GM18499 (cell line): ENCODE data around the gene RAD51C.
A peak's percentile ranks its signal among the peaks of the same experiment; 100 is the strongest.
"Not testable (repeated sequence)": the region's sequence is repeated elsewhere in the genome, so short reads cannot be mapped to it uniquely, and the experiment has no call there.

Experiments used
- ATAC-seq: cut with Tn5 transposase; IDR thresholded peaks from one replicate; pipeline ENCODE4 v1.9.1; 2021; ENCODE audit warnings: moderate number of reproducible peaks; ENCODE audit not compliant: insufficient read depth, unreplicated experiment

RAD51C gene

GRCh38 chr17:58692239-58693055, at the start of gene RAD51C:
RAD51C (plus strand) TSS chr17:58692602; CDS start chr17:58692644, 42 bp downstream.
- no peak for ATAC-seq

GRCh38 chr17:58643147-58643546, 49.3 kb upstream of the RAD51C start:
- no peak for ATAC-seq

GRCh38 chr17:58648236-58648635, 44.2 kb upstream of the RAD51C start:
- no peak for ATAC-seq

GRCh38 chr17:58657962-58658803, 34.2 kb upstream of the RAD51C start:
- not testable (repeated sequence) for ATAC-seq

GRCh38 chr17:58658804-58659713, 33.3 kb upstream of the RAD51C start:
- ATAC-seq, result peak; percentile 65

- not testable (repeated sequence) for ATAC-seq
Measured at GRCh38 chr17:58659714-58660084, 32.7 kb upstream of the RAD51C start.

- no peak for ATAC-seq
Measured at GRCh38 chr17:58660621-58661020, 31.8 kb upstream of the RAD51C start.

GRCh38 chr17:58661499-58661898, 30.9 kb upstream of the RAD51C start:
- no peak for ATAC-seq

- ATAC-seq, result no peak
Measured at GRCh38 chr17:58664302-58664701, 28.1 kb upstream of the RAD51C start.

- ATAC-seq, result no peak
Measured at GRCh38 chr17:58665946-58666857, 26.2 kb upstream of the RAD51C start.

- ATAC-seq, result no peak
Measured at GRCh38 chr17:58666858-58667267, 25.5 kb upstream of the RAD51C start.

- no peak for ATAC-seq
Measured at GRCh38 chr17:58667934-58668597, 24.3 kb upstream of the RAD51C start.

- ATAC-seq, result no peak
Measured at GRCh38 chr17:58668598-58668935, 23.8 kb upstream of the RAD51C start.

- no peak for ATAC-seq
Measured at GRCh38 chr17:58669853-58670252, 22.5 kb upstream of the RAD51C start.

GRCh38 chr17:58671969-58672368, 20.4 kb upstream of the RAD51C start:
- no peak for ATAC-seq

- no peak for ATAC-seq
Measured at GRCh38 chr17:58677194-58677880, 15.1 kb upstream of the RAD51C start.

GRCh38 chr17:58678287-58678686, 14.1 kb upstream of the RAD51C start:
- not testable (repeated sequence) for ATAC-seq

- no peak for ATAC-seq
Measured at GRCh38 chr17:58679263-58680037, 13.0 kb upstream of the RAD51C start.
